Astrocyte (in vitro differentiated cells and primary cell): ENCODE data around the gene ZEB1. TPM values are rescaled to one million over a fixed set of nuclear protein-coding genes. Genes with fewer than 3 reads are reported as not detected.

ENCODE experiments used
- DNase-seq: peaks from one replicate; pipeline ENCODE4 v3.0.0-alpha.2; 2010; ENCODE audit warnings: low read depth
- FAIRE-seq: peaks from 2 replicates; lab custom pipeline; 2011; peaks lifted over from hg19 to GRCh38; lab: Jason Lieb, UNC
- H2AFZ ChIP-seq: 2 replicates; pipeline ENCODE4 v1.6.0; 2012; ENCODE audit warnings: low read depth, low read length, inconsistent platforms
- H3K27ac ChIP-seq: 2 replicates; pipeline ENCODE4 v1.5.1; 2011; ENCODE audit warnings: low read depth, low read length, inconsistent platforms
- H3K27me3 ChIP-seq: 2 replicates; pipeline ENCODE4 v1.6.0; 2011; ENCODE audit warnings: low read length, inconsistent platforms; ENCODE audit not compliant: insufficient read depth
- H3K36me3 ChIP-seq: 2 replicates; pipeline ENCODE4 v1.5.1; 2011; ENCODE audit warnings: low read length, inconsistent platforms; ENCODE audit not compliant: insufficient read depth
- H3K4me1 ChIP-seq: 2 replicates; pipeline ENCODE4 v1.5.1; 2011; ENCODE audit warnings: low read length, inconsistent platforms; ENCODE audit not compliant: insufficient read depth
- H3K4me2 ChIP-seq: 2 replicates; pipeline ENCODE4 v1.6.0; 2012; ENCODE audit warnings: low read length, inconsistent platforms
- H3K4me3 ChIP-seq: 2 replicates; pipeline ENCODE4 v1.5.1; 2011; ENCODE audit warnings: low read depth, mild to moderate bottlenecking, low read length, inconsistent platforms; ENCODE audit not compliant: insufficient read depth
- H3K79me2 ChIP-seq: 2 replicates; pipeline ENCODE4 v1.6.0; 2012; ENCODE audit warnings: mild to moderate bottlenecking, low read length, inconsistent platforms; ENCODE audit not compliant: insufficient read depth
- H3K9ac ChIP-seq: 2 replicates; pipeline ENCODE4 v1.6.0; 2012; ENCODE audit warnings: mild to moderate bottlenecking, low read length, inconsistent platforms
- H3K9me3 ChIP-seq: 2 replicates; pipeline ENCODE4 v1.5.1; 2012; ENCODE audit warnings: low read depth, mild to moderate bottlenecking, low read length, inconsistent platforms; ENCODE audit not compliant: insufficient read depth
- H4K20me1 ChIP-seq: 2 replicates; pipeline ENCODE4 v1.6.0; 2012; ENCODE audit warnings: low read length, inconsistent platforms; ENCODE audit not compliant: insufficient read depth
- H3K27ac Mint-ChIP-seq: one replicate; pipeline ENCODE4 v1.8.0; 2021; ENCODE audit warnings: mild to moderate bottlenecking, mixed read lengths; ENCODE audit not compliant: unreplicated experiment
- H3K27me3 Mint-ChIP-seq: one replicate; pipeline ENCODE4 v1.8.0; 2021; ENCODE audit warnings: low read depth, mixed read lengths; ENCODE audit not compliant: unreplicated experiment
- H3K36me3 Mint-ChIP-seq: one replicate; pipeline ENCODE4 v1.8.0; 2021; ENCODE audit warnings: low read depth, mixed read lengths; ENCODE audit not compliant: unreplicated experiment
- H3K4me1 Mint-ChIP-seq: one replicate; pipeline ENCODE4 v1.8.0; 2021; ENCODE audit warnings: low read depth, mixed read lengths; ENCODE audit not compliant: unreplicated experiment
- H3K4me3 Mint-ChIP-seq: one replicate; pipeline ENCODE4 v1.8.0; 2021; ENCODE audit warnings: mild to moderate bottlenecking, moderate library complexity, mixed read lengths; ENCODE audit not compliant: unreplicated experiment
- H3K9me3 Mint-ChIP-seq: one replicate; pipeline ENCODE4 v1.8.0; 2021; ENCODE audit warnings: mild to moderate bottlenecking, mixed read lengths; ENCODE audit not compliant: unreplicated experiment
- EZH2 ChIP-seq: IDR thresholded peaks from 2 replicates; pipeline ENCODE4 v1.6.1; 2012; ENCODE audit warnings: mild to moderate bottlenecking, low read length, inconsistent platforms; ENCODE audit not compliant: insufficient read depth
- total RNA-seq: library from RNA; stranded (reverse); gene quantifications from 2 replicates; pipeline ENCODE4 v1.2.1, GENCODE V29; 2021
- TF ChIP-seq, protein P1 (sequence below): IDR thresholded peaks from 2 replicates; pipeline ENCODE4 v1.5.1; 2011; ENCODE audit warnings: low read depth, mild to moderate bottlenecking, inconsistent platforms, low read length, moderate library complexity; ENCODE audit not compliant: insufficient read depth

ZEB1 gene
- total RNA-seq, 1 donor from 2014 or later, result 37.2 TPM

DNA sequence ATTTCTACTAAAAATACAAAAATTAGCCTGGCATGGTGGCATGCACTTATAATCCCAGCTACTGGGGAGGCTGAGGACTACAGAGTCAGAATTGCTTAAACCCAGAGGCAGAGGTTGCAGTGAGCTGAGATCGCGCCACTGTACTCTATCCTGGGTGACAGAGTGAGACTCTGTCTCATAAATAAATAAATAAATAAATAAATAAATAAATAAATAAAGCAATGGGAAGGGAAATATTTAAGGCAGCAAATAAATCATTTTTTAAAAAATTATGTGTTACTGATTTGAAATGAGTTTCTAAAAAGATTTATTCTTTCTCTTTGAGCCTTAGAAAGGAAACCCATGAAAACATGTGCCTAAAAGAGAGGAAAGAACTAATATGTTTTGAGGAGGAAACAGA lies 45.2 kb upstream of the ZEB1 start:
- H3K27ac Mint-ChIP-seq, result no peak overlapping the region

DNA sequence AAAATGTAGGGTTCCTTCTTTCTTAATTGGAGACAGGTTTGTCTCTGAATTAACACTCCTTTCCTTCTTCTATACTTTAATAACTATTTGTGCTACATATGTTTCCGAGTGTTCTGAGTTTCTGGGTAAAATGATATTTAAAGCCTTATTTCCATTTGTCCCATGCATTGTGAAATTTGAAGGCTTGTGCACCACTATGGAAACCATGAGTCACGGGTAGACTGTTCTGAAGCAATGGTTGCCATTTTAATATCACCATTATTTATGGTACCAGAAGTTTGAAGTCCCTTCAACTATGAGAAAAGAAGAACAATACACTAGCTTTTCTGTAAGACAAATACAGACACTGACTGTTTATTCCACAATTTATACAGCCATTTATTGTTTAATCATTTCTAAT lies 44.7 kb upstream of the ZEB1 start:
- no peak overlapping the region for H3K27ac Mint-ChIP-seq
- Histone ChIP-seq H3K36me3 (no peaks in the 10 kb centered on the region), H2AFZ (no peak overlapping the region), H3K27ac (no peak overlapping the region), H3K4me2 (no peak overlapping the region), H3K9ac (no peak overlapping the region), H4K20me1 (no peaks in the 10 kb centered on the region), H3K4me3 (no peak overlapping the region), H3K4me1 (no peaks in the 10 kb centered on the region), H3K9me3 (no peaks in the 10 kb centered on the region), H3K79me2 (no peaks in the 10 kb centered on the region), H3K27me3 (no peaks in the 10 kb centered on the region)
- peaks cover 3% of the 10 kb centered on the region for H3K36me3 Mint-ChIP-seq
- H3K27me3 Mint-ChIP-seq, result no peaks in the 10 kb centered on the region
- H3K9me3 Mint-ChIP-seq, result peaks cover 8% of the 10 kb centered on the region
- no peak overlapping the region for H3K4me3 Mint-ChIP-seq
- no peak for DNase-seq
- FAIRE-seq, result no peak
- peaks cover 3% of the 10 kb centered on the region for H3K4me1 Mint-ChIP-seq
- TF ChIP-seq, protein P1, sequence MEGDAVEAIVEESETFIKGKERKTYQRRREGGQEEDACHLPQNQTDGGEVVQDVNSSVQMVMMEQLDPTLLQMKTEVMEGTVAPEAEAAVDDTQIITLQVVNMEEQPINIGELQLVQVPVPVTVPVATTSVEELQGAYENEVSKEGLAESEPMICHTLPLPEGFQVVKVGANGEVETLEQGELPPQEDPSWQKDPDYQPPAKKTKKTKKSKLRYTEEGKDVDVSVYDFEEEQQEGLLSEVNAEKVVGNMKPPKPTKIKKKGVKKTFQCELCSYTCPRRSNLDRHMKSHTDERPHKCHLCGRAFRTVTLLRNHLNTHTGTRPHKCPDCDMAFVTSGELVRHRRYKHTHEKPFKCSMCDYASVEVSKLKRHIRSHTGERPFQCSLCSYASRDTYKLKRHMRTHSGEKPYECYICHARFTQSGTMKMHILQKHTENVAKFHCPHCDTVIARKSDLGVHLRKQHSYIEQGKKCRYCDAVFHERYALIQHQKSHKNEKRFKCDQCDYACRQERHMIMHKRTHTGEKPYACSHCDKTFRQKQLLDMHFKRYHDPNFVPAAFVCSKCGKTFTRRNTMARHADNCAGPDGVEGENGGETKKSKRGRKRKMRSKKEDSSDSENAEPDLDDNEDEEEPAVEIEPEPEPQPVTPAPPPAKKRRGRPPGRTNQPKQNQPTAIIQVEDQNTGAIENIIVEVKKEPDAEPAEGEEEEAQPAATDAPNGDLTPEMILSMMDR, result no peak
- TF ChIP-seq EZH2, result no peak

More for the DNA sequence above, 45.2 kb upstream of the ZEB1 start:
- no peak overlapping the region for H3K4me3 ChIP-seq
- H3K79me2 ChIP-seq, result no peaks in the 10 kb centered on the region
- H3K4me1 ChIP-seq, result no peaks in the 10 kb centered on the region
- DNase-seq (no peak), FAIRE-seq (no peak)
- H2AFZ ChIP-seq, result no peak overlapping the region
- Mint-ChIP-seq H3K36me3 (peaks cover 3% of the 10 kb centered on the region), H3K4me1 (peaks cover 3% of the 10 kb centered on the region), H3K9me3 (peaks cover 8% of the 10 kb centered on the region), H3K4me3 (no peak overlapping the region), H3K27me3 (no peaks in the 10 kb centered on the region)
- no peaks in the 10 kb centered on the region for H3K9me3 ChIP-seq
- TF ChIP-seq, protein P1, result no peak
- no peak for TF ChIP-seq EZH2
- H4K20me1 ChIP-seq, result no peaks in the 10 kb centered on the region
- H3K4me2 ChIP-seq, result no peak overlapping the region
- H3K27me3 ChIP-seq, result no peaks in the 10 kb centered on the region
- H3K9ac ChIP-seq, result no peak overlapping the region
- H3K27ac ChIP-seq, result no peak overlapping the region
- no peaks in the 10 kb centered on the region for H3K36me3 ChIP-seq

DNA sequence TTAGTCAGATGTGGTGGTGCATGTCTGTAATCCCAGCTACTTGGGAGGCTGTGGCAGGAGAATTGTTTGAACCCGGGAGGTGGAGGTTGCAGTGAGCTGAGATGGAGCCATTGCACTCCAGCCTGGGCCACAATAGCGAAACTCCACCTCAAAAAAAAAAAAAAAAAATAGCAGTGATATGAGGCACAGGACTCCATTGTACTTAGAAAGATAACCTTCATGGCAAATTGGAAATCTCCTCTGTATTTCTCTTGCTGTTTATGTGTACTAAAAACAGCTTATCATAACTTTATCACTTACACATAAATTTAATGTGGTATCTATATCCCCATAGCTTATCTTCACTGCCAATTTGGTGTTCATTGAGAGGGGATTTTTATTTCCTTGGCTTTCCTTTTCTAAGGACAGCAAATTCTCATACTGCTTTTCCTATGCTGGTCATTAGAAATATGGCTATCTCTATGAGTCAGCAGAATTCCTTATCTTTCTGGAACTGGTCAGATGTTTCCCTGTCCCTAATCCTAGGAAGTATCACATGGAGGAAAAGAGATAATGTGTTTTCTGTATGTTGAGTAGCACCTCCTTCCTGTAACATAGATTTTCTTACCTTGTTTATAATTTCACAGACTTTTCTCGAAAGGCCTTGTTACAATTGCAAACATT lies 40.6 kb upstream of the ZEB1 start:
- Histone ChIP-seq H3K27ac (no peak overlapping the region), H3K79me2 (no peaks in the 10 kb centered on the region), H3K27me3 (no peaks in the 10 kb centered on the region), H2AFZ (no peak overlapping the region), H3K4me1 (no peaks in the 10 kb centered on the region), H3K9ac (no peak overlapping the region), H3K4me2 (no peak overlapping the region), H3K4me3 (no peak overlapping the region), H4K20me1 (no peaks in the 10 kb centered on the region), H3K36me3 (no peaks in the 10 kb centered on the region), H3K9me3 (no peaks in the 10 kb centered on the region)
- no peaks in the 10 kb centered on the region for H3K9me3 Mint-ChIP-seq
- no peak overlapping the region for H3K27ac Mint-ChIP-seq
- H3K4me3 Mint-ChIP-seq, result no peak overlapping the region
- TF ChIP-seq EZH2, result no peak
- TF ChIP-seq, protein P1, result no peak
- no peak for DNase-seq
- H3K27me3 Mint-ChIP-seq, result no peaks in the 10 kb centered on the region
- H3K36me3 Mint-ChIP-seq, result no peaks in the 10 kb centered on the region
- peaks cover 3% of the 10 kb centered on the region for H3K4me1 Mint-ChIP-seq
- no peak for FAIRE-seq
